Right lobe of liver (tissue), 6 donors: ENCODE results near the gene TMX1. TPM values are rescaled to one million over a fixed set of nuclear protein-coding genes. Genes with fewer than 3 reads are reported as not detected.
A peak's percentile ranks its signal among the peaks of the same experiment; 100 is the strongest.

Source experiments
- ATAC-seq, 4 donors: fragments of 200-7000 bp; cut with Tn5 transposase; one replicate each; pipeline ENCODE4 v1.9.1; 2020; ENCODE audit warnings: mild to moderate bottlenecking in 4 of 4, moderate library complexity in 4 of 4
- DNase-seq, 3 donors: peaks; one replicate each; pipeline ENCODE4 v3.0.0-alpha.2; 2020
- H3K27ac ChIP-seq, 3 donors: fragments of 200-600 bp; one replicate each; pipeline ENCODE4 v1.8.0; 2022
- H3K27me3 ChIP-seq, 2 donors: fragments of 200-600 bp; one replicate each; pipeline ENCODE4 v1.8.0; 2022
- H3K36me3 ChIP-seq, 4 donors: fragments of 200-600 bp; sonication (generic) in 1 of 4; one replicate each; pipeline versions ENCODE4 v1.5.1 to v1.8.0; 2017 to 2022; ENCODE audit warnings: control low read depth in 1 of 4
- H3K4me1 ChIP-seq, 4 donors: fragments of 200-600 bp; sonication (generic) in 1 of 4; one replicate each; pipeline versions ENCODE4 v1.5.1 to v1.8.0; 2017 to 2022; ENCODE audit warnings: control low read depth in 1 of 4
- H3K4me3 ChIP-seq, 3 donors: fragments of 200-600 bp; one replicate each; pipeline ENCODE4 v1.8.0; 2022
- H3K9me3 ChIP-seq, 4 donors: fragments of 200-600 bp; sonication (generic) in 1 of 4; one replicate each; pipeline versions ENCODE4 v1.5.1 to v1.8.0; 2017 to 2022; ENCODE audit warnings: control low read depth in 1 of 4
- CTCF ChIP-seq, 4 donors: fragments of 200-600 bp in 3 of 4; fragments of 450-650 bp in 1 of 4; IDR thresholded peaks; one replicate each; pipeline versions ENCODE4 v1.5.1 to v1.8.0; 2016 to 2022; ENCODE audit warnings: antibody characterized with exemption in 4 of 4, mild to moderate bottlenecking in 2 of 4
- POLR2A ChIP-seq: fragments of 450-650 bp; IDR thresholded peaks from one replicate; pipeline ENCODE4 v1.6.1; 2017; ENCODE audit warnings: antibody characterized with exemption, mild to moderate bottlenecking
- WGBS: methylation state at CpG from one replicate; pipeline ENCODE4 v1.1.6; 2018; ENCODE audit warnings: low coverage, low lambda C conversion rate; ENCODE audit not compliant: insufficient coverage; ENCODE audit errors: missing lambda C conversion rate; 5-methylcytosine and 5-hydroxymethylcytosine counted together
- intact Hi-C, 2 donors: fragments of 100-400 bp; cut with DNase I; formaldehyde crosslinking; loops; one replicate each; pipeline versions ENCODE4 v1.11.2 to v1.14.1; 2022
- total RNA-seq, 6 experiments: library from RNA; depleted of rRNA in 2 of 6; stranded (reverse); fragments of >200 nt in 2 of 6; fragmentation: NEBNext Ultra II Directional in 3 of 6; extraction: Animal tissue kit (Norgen Biotek cat#: 25700) in 3 of 6; gene quantifications; one replicate each; pipeline versions ENCODE4 v1.1.0 to v1.2.4, GENCODE V29; 2016 to 2023
- donor health status: DM: no; HTN: yes; CAD: no.
- donor health status: DM: no; HTN: no; CAD: no.
- donor health status: DM: no; HTN: no; CAD: no.
- donor health status: DM: no; HTN: yes; CAD: no.
- donor health status: DM: no; HTN: yes; CAD: no.

Gene TMX1
- total RNA-seq, 6 experiments from 2014 or later, result 11.3 to 18.4 (median 17.0) TPM

GRCh38 chr14:51291016-51291415 lies 51.0 kb downstream of the TMX1 start:
- 90% methylated on average over 3 of the region's 4 CpGs for WGBS
- DNase-seq, result no peak
- no peaks in the 10 kb centered on the region for H3K36me3 ChIP-seq
- H3K4me3 ChIP-seq, result no peak overlapping the region
- no peaks in the 10 kb centered on the region for H3K4me1 ChIP-seq
- ATAC-seq, result no peak
- no peaks in the 10 kb centered on the region for H3K27me3 ChIP-seq
- H3K9me3 ChIP-seq, result no peaks in the 10 kb centered on the region
- no peak overlapping the region for H3K27ac ChIP-seq
- intact Hi-C loops, result no loop called here
- no peak for TF ChIP-seq POLR2A
- no peak for TF ChIP-seq CTCF (IDR thresholded peaks at IDR 0.05)

DNA sequence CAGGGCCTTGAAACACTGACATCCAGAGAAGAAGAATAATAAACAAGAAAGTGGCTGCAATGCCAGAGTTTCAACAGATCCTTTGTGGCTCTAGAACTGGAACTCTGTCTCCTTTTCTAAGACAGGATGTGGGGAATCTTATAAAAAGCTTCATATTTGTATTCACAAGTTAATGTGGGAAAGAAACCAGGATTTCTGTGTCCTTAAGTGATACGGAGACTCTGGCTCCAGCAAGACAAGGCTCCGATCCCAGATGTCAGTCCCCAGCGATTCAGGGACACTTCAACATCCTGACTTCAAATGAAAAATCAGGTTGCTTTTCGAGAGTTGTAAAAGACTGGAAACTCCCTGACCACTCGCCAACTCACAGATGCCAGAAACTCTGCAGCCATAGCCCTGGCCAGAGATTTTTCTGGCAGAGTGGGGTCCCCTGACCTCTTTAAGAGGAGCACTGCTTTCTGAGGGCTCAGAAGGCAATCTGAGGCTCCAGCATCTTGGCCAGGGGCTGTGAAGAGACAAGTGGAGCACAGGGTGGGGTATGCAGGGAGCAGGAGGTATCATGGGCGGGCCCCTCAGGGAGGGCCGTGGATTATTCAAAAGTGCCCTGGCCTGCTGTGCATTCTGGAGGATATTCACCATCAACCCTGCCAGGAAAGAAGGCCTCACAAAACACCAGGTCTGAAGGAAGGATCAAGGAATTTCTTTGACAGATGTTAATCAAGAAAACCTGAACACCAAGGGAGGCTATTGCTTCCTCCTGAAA lies 53.3 kb downstream of the TMX1 start:
- DNase-seq (peak in 1 of 3 donors; percentile 20), ATAC-seq (peak in 2 of 4 donors; percentile 6 to 78)
- no peaks in the 10 kb centered on the region for H3K27me3 ChIP-seq
- intact Hi-C loops, result no loop called here
- WGBS, result 39% methylated on average over 6 of the region's 7 CpGs
- H3K27ac ChIP-seq, result no peak overlapping the region
- TF ChIP-seq CTCF (IDR thresholded peaks at IDR 0.05) (no peak), POLR2A (no peak)
- H3K9me3 ChIP-seq, result no peaks in the 10 kb centered on the region
- H3K4me3 ChIP-seq, result no peak overlapping the region
- H3K36me3 ChIP-seq, result no peaks in the 10 kb centered on the region
- H3K4me1 ChIP-seq, result no peaks in the 10 kb centered on the region

- intact Hi-C loops, result no loop called here
- no peaks in the 10 kb centered on the region for H3K4me1 ChIP-seq
- DNase-seq (no peak), ATAC-seq (no peak)
- WGBS, result 79% methylated on average over 2 of the region's 6 CpGs
- TF ChIP-seq POLR2A, result no peak
- TF ChIP-seq CTCF (IDR thresholded peaks at IDR 0.05), result no peak
- H3K27ac ChIP-seq, result no peak overlapping the region
- no peaks in the 10 kb centered on the region for H3K27me3 ChIP-seq
- H3K36me3 ChIP-seq, result no peaks in the 10 kb centered on the region
- H3K4me3 ChIP-seq, result no peak overlapping the region
- H3K9me3 ChIP-seq, result no peaks in the 10 kb centered on the region
Observed at GRCh38 chr14:51293912-51294389, 53.9 kb downstream of the TMX1 start.

- H3K4me3 ChIP-seq, result no peak overlapping the region
- H3K27ac ChIP-seq, result no peak overlapping the region
- DNase-seq (no peak), ATAC-seq (no peak)
- WGBS, result 65% methylated on average over 6 of the region's 6 CpGs
- TF ChIP-seq POLR2A (no peak), CTCF (IDR thresholded peaks at IDR 0.05) (no peak)
- H3K27me3 ChIP-seq, result no peaks in the 10 kb centered on the region
- no peaks in the 10 kb centered on the region for H3K9me3 ChIP-seq
- H3K4me1 ChIP-seq, result no peaks in the 10 kb centered on the region
- intact Hi-C loops, result no loop called here
- no peaks in the 10 kb centered on the region for H3K36me3 ChIP-seq
Observed at GRCh38 chr14:51294951-51295525, 55.0 kb downstream of the TMX1 start.
